Measurements from ENCODE around the gene BCL6.

DNA sequence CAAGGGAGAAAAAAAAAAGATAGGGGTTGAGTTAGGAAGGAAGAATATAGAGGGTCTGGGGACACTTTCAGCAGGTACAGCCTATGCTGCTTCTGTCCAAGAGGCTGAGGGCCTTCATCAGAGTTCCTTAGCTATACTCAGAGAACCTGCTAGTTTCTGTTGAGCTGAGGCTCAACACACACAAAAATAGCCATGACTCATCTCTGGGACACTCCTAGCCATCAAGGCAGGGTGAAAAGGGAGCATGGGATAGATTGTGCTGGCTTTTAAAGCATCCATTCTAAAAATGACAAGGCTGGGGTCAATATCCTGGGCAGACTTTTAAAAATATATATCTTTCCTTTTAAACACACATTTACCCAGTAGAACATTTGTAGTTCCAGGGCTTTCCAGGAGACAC, 40.1 kb downstream of the BCL6 start:
- TF ChIP-seq, protein P1, sequence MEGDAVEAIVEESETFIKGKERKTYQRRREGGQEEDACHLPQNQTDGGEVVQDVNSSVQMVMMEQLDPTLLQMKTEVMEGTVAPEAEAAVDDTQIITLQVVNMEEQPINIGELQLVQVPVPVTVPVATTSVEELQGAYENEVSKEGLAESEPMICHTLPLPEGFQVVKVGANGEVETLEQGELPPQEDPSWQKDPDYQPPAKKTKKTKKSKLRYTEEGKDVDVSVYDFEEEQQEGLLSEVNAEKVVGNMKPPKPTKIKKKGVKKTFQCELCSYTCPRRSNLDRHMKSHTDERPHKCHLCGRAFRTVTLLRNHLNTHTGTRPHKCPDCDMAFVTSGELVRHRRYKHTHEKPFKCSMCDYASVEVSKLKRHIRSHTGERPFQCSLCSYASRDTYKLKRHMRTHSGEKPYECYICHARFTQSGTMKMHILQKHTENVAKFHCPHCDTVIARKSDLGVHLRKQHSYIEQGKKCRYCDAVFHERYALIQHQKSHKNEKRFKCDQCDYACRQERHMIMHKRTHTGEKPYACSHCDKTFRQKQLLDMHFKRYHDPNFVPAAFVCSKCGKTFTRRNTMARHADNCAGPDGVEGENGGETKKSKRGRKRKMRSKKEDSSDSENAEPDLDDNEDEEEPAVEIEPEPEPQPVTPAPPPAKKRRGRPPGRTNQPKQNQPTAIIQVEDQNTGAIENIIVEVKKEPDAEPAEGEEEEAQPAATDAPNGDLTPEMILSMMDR (IDR thresholded peaks at IDR 0.05): no peak
- no peak for TF ChIP-seq POLR2AphosphoS5 (IDR thresholded peaks at IDR 0.05)
